Tongue (tissue), 2 donors: ENCODE results near the gene KL. TPM values are rescaled to one million over a fixed set of nuclear protein-coding genes. Genes with fewer than 3 reads are reported as not detected.

Source experiments
- DNase-seq: peaks from one replicate; pipeline ENCODE4 v3.0.0-alpha.2; 2015
- total RNA-seq: library from RNA; depleted of rRNA; stranded (reverse); fragments of >200 nt; gene quantifications from one replicate; pipeline ENCODE4 v1.2.3, GENCODE V29; 2014

KL gene
- total RNA-seq: 2.3 TPM

- DNase-seq: peak; percentile 33
These were observed at the start of gene KL for GRCh38 chr13:33016414-33017322. KL (plus strand) TSS chr13:33016423; CDS start chr13:33016441, 18 bp downstream.

- no peak for DNase-seq
These were observed 48.5 kb upstream of the KL start for GRCh38 chr13:32967584-32968182.

GRCh38 chr13:32968316-32968715 is 47.9 kb upstream of the KL start:
- DNase-seq: no peak

- DNase-seq: no peak
These were observed 47.4 kb upstream of the KL start for GRCh38 chr13:32968793-32969192.

GRCh38 chr13:32969516-32969941 is 46.7 kb upstream of the KL start:
- DNase-seq: peak; percentile 48

GRCh38 chr13:32976056-32976805 is 40.0 kb upstream of the KL start:
- no peak for DNase-seq

- no peak for DNase-seq
These were observed 39.3 kb upstream of the KL start for GRCh38 chr13:32976912-32977311.

- no peak for DNase-seq
These were observed 38.9 kb upstream of the KL start for GRCh38 chr13:32977321-32977720.

GRCh38 chr13:32978278-32978677 is 37.9 kb upstream of the KL start:
- no peak for DNase-seq

- DNase-seq: no peak
These were observed 33.2 kb upstream of the KL start for GRCh38 chr13:32983058-32983457.

GRCh38 chr13:32984857-32985626 is 31.2 kb upstream of the KL start:
- DNase-seq: peak; percentile 9

GRCh38 chr13:32986552-32986951 is 29.7 kb upstream of the KL start:
- no peak for DNase-seq

GRCh38 chr13:32987462-32987861 is 28.8 kb upstream of the KL start:
- DNase-seq: no peak

GRCh38 chr13:32988608-32989289 is 27.5 kb upstream of the KL start:
- peak; percentile 85 for DNase-seq

GRCh38 chr13:32989290-32989667 is 26.9 kb upstream of the KL start:
- DNase-seq: no peak

- no peak for DNase-seq
These were observed 26.3 kb upstream of the KL start for GRCh38 chr13:32989942-32990341.

GRCh38 chr13:32993145-32993544 is 23.1 kb upstream of the KL start:
- no peak for DNase-seq

GRCh38 chr13:32997399-32997798 is 18.8 kb upstream of the KL start:
- DNase-seq: no peak

- DNase-seq: no peak
These were observed 17.3 kb upstream of the KL start for GRCh38 chr13:32998966-32999365.

- no peak for DNase-seq
These were observed 15.9 kb upstream of the KL start for GRCh38 chr13:33000365-33000764.

- DNase-seq: no peak
These were observed 12.7 kb upstream of the KL start for GRCh38 chr13:33003458-33004019.
